Measurements from ENCODE around the gene STYXL1.
"Not testable (repeated sequence)": the region's sequence is repeated elsewhere in the genome, so short reads cannot be mapped to it uniquely, and the experiment has no call there.

Gene STYXL1

DNA sequence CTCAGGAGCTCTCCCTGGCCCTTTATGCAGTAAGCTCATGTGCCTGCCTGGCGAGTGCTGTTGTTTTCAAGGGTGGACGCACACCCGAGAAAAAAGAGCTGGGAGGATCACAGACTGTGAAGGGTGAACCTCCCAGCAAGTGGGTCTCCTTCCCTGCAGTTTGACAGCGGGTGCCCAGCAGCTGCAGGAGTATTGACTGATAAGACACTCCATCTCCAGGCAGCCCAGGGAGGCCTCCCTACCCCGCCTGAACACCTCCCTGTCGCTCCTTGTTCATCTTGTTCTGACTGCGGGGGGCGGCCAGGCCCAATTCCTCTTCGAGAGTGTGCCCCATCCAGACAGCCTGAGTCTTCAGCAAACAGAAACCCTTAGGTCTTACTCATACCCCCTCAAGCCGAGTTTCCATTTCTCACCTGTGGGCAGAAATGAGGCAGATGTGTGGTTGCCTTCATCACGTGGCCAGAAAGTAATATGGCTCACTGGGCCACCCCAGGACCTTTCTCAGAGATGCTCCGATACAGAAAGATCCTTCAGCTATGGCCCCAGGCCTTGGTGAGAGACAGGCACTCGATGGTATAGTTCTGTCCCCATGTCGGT is 17.3 kb upstream of the STYXL1 start:
- no peak for DNase-seq (ENCODE audit: low read depth in 2 of 2)

DNA sequence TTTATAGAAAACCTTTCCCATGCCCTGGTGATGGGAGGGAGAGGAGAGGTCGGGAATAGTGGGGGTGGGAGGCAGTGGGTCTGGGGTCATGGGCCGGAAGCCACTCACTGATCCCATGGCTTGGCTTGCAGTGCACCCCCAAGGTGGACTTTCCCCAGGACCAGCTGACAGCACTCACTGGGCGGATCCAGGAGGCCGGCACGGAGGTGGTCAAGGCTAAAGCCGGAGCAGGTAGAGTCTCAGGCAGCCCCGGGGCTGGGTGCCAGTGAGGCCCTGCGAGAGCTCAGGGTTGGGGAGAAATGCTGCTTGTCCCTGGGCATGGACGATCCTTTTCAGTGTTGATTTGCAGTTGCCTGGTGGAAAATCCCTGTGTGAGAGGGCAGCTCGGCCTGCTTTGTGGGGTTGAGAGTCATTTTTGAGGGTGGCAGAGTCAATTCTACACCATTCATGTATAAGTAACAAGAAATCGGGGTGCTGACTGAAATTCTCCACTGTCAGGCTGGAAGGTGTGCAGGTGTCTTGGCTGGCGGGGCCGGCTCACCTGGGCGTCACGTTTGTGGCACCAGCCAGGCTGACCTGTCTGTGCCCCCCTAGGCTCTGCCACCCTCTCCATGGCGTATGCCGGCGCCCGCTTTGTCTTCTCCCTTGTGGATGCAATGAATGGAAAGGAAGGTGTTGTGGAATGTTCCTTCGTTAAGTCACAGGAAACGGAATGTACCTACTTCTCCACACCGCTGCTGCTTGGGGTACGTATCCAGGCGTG is 16.6 kb upstream of the STYXL1 start:
- no peak for DNase-seq (ENCODE audit: low read depth in 2 of 2)

- DNase-seq (ENCODE audit: low read depth in 2 of 2): no peak
Observed at GRCh38 chr7:76063525-76063924, 15.7 kb upstream of the STYXL1 start.

GRCh38 chr7:76063114-76063513 is 15.3 kb upstream of the STYXL1 start:
- no peak for DNase-seq (ENCODE audit: low read depth in 2 of 2)

DNA sequence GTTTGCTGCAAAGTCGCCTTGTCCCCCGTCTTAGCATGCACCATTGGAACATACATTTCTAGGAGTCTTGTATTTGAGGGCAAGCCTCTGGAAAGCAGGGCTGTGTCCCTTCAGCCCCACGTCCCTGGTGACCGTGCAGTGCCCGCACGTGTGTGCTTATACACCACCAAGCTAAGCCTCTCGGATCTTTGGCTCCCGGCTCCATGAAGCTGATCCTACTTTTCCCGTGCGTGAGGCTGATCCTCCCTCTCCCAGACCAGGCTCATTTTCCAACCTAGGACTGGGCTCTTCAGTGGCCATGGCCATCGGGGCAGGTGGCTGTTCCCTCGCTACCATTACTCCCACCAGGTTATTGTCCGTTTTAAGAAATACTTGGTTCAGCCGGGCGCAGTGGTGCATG is 14.5 kb upstream of the STYXL1 start:
- DNase-seq (ENCODE audit: low read depth in 2 of 2): no peak

DNA sequence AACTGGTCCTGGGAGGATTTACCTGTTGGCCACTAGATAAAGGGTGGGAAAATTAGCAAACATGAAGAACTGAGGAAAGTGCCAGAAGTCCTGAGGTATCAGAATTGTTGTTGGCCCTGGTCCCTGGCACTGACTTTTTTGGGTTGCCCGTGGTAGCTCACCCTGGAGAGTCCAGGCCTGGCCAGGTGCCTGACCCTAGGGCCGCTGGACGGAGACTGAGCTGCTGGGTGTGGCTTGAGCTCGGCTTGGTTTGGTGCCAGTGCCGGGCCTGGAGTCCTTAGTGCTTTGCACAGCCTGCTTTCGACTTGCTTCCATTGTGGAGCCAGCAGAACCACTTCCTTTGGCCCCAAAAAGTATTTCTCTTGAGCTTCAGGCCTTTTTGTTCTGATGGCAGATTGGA is 13.0 kb upstream of the STYXL1 start:
- no peak for DNase-seq (ENCODE audit: low read depth in 2 of 2)

DNA sequence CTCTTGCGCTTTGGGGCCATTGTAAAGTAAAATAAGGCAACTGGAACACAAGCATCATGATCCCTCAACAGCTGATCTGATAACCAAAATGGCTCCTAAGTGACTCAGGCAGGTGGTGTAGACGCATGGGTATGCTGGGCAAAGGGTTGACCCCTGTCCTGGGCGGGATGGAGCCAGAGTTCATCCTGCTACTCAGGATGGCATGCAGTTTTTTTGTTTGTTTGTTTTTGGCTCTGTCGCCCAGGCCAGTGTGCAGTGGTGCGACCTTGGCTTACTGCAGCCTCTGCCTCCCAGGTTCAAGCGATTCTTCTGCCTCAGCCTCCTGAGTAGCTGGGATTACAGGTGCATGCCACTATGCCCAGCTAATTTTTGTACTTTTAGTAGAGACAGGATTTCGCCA is 10.9 kb upstream of the STYXL1 start:
- not testable (repeated sequence) for DNase-seq (ENCODE audit: low read depth in 2 of 2)

- DNase-seq (ENCODE audit: low read depth in 2 of 2): no peak
Observed at GRCh38 chr7:76057813-76058145, 10.0 kb upstream of the STYXL1 start.

GRCh38 chr7:76057103-76057812 is 9.5 kb upstream of the STYXL1 start:
- no peak for DNase-seq (ENCODE audit: low read depth in 2 of 2)

DNA sequence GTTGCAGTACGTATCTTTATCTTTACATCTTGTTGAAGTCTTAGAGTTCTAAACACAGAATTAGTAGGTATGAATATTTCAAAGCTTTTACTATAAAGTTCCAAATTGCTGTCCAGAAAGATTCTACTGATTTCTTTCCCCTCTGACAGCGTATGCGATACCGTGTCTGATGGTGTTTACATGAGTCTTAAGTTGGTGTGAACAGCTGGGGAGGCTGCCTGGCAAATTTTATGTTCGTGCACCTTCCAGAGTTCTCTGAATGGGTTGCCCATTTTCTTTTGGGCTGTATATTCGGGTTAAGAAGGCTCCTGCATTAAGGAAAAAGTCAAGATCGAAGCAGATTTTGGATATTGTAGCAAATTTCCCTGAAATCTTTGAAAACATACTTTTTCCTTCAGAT is 8.4 kb upstream of the STYXL1 start:
- DNase-seq (ENCODE audit: low read depth in 2 of 2): no peak

GRCh38 chr7:76054123-76055120 is 6.6 kb upstream of the STYXL1 start:
- no peak for DNase-seq (ENCODE audit: low read depth in 2 of 2)

DNA sequence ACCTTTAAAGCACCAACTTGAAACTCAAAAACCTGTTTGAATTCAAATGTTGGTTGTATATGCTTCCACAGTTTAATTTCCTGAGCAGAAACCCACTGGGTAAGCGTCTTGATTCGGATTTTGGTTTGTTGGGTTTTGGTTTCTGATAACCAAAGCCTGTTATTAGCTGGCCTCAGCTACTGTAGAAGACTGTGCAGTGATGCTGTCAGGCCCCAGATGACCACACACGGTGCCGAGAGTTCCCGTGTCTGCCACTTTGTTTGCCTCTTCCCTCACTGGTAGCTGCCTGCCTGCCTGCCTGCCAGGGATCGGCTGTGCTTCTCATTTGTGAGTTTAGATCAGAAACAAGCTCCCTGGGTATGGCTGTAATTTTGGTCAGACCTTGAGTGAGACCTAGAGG is 5.7 kb upstream of the STYXL1 start:
- no peak for DNase-seq (ENCODE audit: low read depth in 2 of 2)

DNA sequence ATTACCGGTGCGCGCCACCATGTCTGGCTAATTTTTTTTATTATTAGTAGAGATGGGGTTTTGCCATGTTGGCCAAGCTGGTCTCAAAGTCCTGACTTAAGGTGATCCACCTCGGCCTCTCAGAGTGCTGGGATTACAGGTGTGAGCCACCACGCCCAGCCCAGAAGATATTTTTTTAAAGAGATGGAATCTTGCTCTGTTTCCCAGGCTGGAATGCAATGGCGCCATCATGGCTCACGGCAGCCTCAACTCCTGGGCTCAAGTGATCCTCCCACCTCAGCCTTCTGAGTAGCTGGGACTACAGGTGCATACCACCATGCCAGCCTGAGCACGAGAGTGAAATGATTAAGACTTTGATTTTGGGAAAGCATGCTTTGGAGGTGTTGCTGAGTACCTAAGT is 4.9 kb upstream of the STYXL1 start:
- DNase-seq (ENCODE audit: low read depth in 2 of 2): not testable (repeated sequence)

GRCh38 chr7:76051840-76052239 is 4.0 kb upstream of the STYXL1 start:
- DNase-seq (ENCODE audit: low read depth in 2 of 2): no peak

DNA sequence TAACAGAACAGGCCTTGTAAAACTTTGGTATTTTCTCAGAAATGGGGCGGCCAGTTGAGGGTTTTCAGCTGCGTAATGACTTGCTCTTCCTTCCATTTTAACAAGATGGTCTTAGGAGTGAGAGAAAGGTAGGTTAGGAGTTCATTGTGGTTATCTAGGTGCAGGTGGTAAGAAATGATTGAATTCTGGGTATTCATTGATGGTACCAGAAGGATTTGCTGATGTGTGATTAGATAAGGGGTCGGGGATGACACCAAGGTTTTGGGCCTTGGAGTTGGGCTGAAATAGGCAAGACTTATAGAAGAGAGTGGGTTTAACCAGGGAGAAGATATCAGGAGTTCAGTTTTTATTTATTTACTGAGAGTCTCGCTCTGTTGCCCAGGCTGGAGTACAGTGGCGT is 2.7 kb upstream of the STYXL1 start:
- DNase-seq (ENCODE audit: low read depth in 2 of 2): no peak

DNA sequence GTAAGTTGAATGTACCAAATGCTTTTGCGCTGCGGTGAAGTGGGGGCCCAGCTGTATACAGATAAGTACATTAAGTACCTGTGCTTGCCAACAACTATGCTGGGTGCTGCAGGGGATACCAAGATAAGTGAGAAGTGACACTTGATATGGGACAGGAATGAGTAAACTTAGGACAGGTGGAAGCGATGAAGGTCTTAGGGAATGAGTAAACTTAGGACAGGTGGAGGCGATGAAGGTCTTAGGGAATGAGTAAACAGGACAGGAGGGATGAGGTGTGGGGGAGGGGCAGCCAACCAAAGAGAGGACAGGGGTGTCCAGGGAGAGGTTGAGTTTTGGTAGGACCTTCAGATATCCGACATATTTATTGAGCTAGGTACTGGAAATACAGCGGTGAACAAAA is 1.5 kb upstream of the STYXL1 start:
- DNase-seq (ENCODE audit: low read depth in 2 of 2): no peak

GRCh38 chr7:76048668-76048988 is 828 bp upstream of the STYXL1 start:
- no peak for DNase-seq (ENCODE audit: low read depth in 2 of 2)

DNA sequence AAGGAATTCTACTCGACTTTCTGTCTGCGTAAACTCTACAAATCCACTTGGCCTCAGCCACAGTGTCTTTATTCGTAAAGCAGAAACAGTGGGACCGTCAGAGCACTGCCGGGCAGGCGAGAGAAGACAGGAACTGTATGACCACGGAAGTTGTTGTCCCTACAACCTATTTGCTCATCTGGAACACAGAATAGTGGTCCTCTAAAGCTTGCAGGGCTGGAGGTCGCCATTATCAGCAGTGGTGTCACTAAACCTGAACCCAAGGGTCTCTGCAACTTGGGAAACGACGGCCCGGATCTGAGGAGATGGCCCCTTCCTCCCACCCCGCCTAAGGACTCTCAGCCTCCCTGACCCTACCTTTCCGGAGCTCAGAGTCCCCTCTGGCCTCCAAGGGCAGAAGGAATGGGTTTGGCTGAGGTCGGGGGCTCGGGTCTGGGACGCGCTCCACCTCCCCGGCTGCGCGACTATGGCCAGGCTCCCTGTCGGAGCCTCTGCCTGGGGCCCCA is 442 bp downstream of the STYXL1 start:
- no peak for DNase-seq (ENCODE audit: low read depth in 2 of 2)

- DNase-seq (ENCODE audit: low read depth in 2 of 2): no peak
Observed at GRCh38 chr7:76044375-76044865, 3.4 kb downstream of the STYXL1 start.

DNA sequence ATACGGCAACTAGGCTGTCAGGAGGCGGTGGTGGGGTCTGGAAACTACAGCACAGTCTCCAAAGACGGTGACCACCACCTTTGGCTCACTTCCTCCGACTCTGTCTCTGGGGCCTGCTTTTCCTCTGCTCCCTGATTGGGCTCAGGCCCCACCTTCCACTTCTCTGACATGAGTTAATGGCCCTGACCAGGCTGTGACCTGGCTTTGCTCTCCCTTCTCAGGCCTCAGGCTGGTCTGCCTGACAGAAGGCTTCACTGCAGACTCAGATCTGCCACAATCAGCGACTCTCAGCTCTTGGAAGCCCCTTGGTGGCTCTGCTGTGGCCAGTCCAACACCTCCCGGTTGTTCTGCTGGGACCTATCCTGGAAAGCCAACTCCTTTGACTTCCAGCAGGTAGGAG is 7.7 kb downstream of the STYXL1 start:
- DNase-seq (ENCODE audit: low read depth in 2 of 2): no peak

DNA sequence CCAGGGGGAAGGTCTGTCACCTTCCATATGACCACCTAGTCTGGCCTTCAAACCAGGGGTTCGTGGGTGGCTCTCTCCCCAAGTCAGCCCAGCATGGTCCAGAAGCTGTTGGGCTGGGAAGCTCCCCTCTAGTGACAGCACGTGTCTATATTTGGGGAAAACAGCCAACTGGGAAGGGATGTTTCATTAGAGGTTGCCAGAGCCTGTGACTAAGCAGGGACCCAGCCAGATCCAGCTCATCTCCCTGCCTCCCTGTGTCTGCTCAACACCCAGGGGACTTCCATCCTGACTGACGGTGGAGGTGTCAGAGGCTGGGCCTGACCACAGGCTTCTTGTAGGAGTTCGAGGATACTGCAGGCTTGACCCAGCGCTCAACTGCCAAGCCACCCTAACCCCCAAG is 10.5 kb downstream of the STYXL1 start:
- DNase-seq (ENCODE audit: low read depth in 2 of 2): no peak

GRCh38 chr7:76031964-76032363 is 15.8 kb downstream of the STYXL1 start:
- no peak for DNase-seq (ENCODE audit: low read depth in 2 of 2)
